H1 (cell line): ENCODE data around the gene MBNL3. TPM values are rescaled to one million over a fixed set of nuclear protein-coding genes. Genes with fewer than 3 reads are reported as not detected.

Source experiments
- CTCF ChIA-PET: fragments of 300-600 bp; sonication (Branson Sonifier 250); formaldehyde crosslinking; loops from one replicate; lab custom pipeline; 2021; ENCODE audit not compliant: partially characterized antibody; lab: Charles Lee
- POLR2A ChIA-PET: fragments of 300-600 bp; sonication (Branson Sonifier 250); formaldehyde crosslinking; loops from one replicate; lab custom pipeline; 2021; ENCODE audit warnings: inconsistent platforms; ENCODE audit not compliant: partially characterized antibody; lab: Charles Lee
- DNase-seq, 2 experiments: peaks; one replicate each; pipeline versions ENCODE4 v3.0.0 to v3.0.0-alpha.2; 2010 to 2022; ENCODE audit warnings: low spot score in 2 of 2, low read depth in 1 of 2, mixed read lengths in 1 of 2
- FAIRE-seq: peaks from 2 replicates; lab custom pipeline; 2011; peaks lifted over from hg19 to GRCh38; lab: Jason Lieb, UNC
- H2AFZ ChIP-seq: 2 replicates; pipeline ENCODE4 v1.8.1; 2012; ENCODE audit warnings: low read length, inconsistent platforms
- H2AK5ac ChIP-seq: 2 replicates; pipeline ENCODE4 v1.6.1; 2013; ENCODE audit warnings: low read depth, low read length
- H2BK120ac ChIP-seq: replicated peaks from 2 replicates; pipeline ENCODE3; 2013; ENCODE audit warnings: low read depth, low read length, inconsistent platforms
- H2BK12ac ChIP-seq: 2 replicates; pipeline ENCODE4 v1.6.1; 2013; ENCODE audit warnings: low read depth, low read length
- H2BK15ac ChIP-seq: 2 replicates; pipeline ENCODE4 v1.6.1; 2013; ENCODE audit warnings: low read length
- H2BK20ac ChIP-seq: 2 replicates; pipeline ENCODE4 v1.6.1; 2013; ENCODE audit warnings: low read length
- H2BK5ac ChIP-seq: 2 replicates; pipeline ENCODE4 v1.6.1; 2013; ENCODE audit warnings: low read depth, low read length
- H3K14ac ChIP-seq: 2 replicates; pipeline ENCODE4 v1.6.1; 2013; ENCODE audit warnings: inconsistent platforms; ENCODE audit not compliant: insufficient read length
- H3K18ac ChIP-seq: 2 replicates; pipeline ENCODE4 v1.6.1; 2013; ENCODE audit warnings: low read length; ENCODE audit errors: extremely low read depth
- H3K23ac ChIP-seq: 2 replicates; pipeline ENCODE4 v1.6.1; 2013; ENCODE audit warnings: inconsistent platforms; ENCODE audit not compliant: insufficient read length
- H3K23me2 ChIP-seq: 2 replicates; pipeline ENCODE4 v1.6.1; 2013; ENCODE audit warnings: low read depth, low read length
- H3K27ac ChIP-seq: 2 replicates; pipeline ENCODE4 v1.6.1; 2011; ENCODE audit warnings: low read depth, low read length, inconsistent platforms
- H3K27me3 ChIP-seq, 4 experiments: replicated peaks in 1 of 4; 1 replicate in 1 of 4; 2 replicates in 3 of 4; pipeline versions ENCODE4 v1.6.1 to v1.8.1; 2011 to 2013; ENCODE audit warnings: low read length in 3 of 4, mild to moderate bottlenecking in 3 of 4, inconsistent platforms in 2 of 4, mixed read lengths in 2 of 4, moderate library complexity in 1 of 4; ENCODE audit not compliant: control insufficient read depth in 3 of 4, insufficient read depth in 3 of 4; ENCODE audit errors: extremely low read depth in 1 of 4
- H3K36me3 ChIP-seq, 4 experiments: 2 replicates each; pipeline versions ENCODE4 v1.6.1 to v1.8.1; 2011 to 2013; ENCODE audit warnings: mild to moderate bottlenecking in 4 of 4, low read length in 3 of 4, moderate library complexity in 2 of 4, control low read depth in 1 of 4, inconsistent platforms in 1 of 4; ENCODE audit not compliant: insufficient read depth in 4 of 4, control insufficient read depth in 2 of 4
- H3K4ac ChIP-seq: replicated peaks from 2 replicates; pipeline ENCODE3; 2013; ENCODE audit warnings: low read length, low read depth, mixed read lengths, inconsistent platforms; ENCODE audit not compliant: insufficient read length
- H3K4me1 ChIP-seq, 4 experiments: replicated peaks in 1 of 4; 1 replicate in 1 of 4; 2 replicates in 3 of 4; pipeline versions ENCODE4 v1.6.1 to v1.8.1; 2011 to 2013; ENCODE audit warnings: low read length in 3 of 4, inconsistent platforms in 2 of 4, mixed read lengths in 1 of 4; ENCODE audit not compliant: insufficient read depth in 4 of 4, control insufficient read depth in 3 of 4
- H3K4me2 ChIP-seq, 2 experiments: 2 replicates each; pipeline versions ENCODE4 v1.6.1 to v1.8.1; 2011 to 2013; ENCODE audit warnings: low read depth in 2 of 2, low read length in 2 of 2, control low read depth in 1 of 2, inconsistent platforms in 1 of 2, mild to moderate bottlenecking in 1 of 2; ENCODE audit not compliant: insufficient read depth in 1 of 2
- H3K4me3 ChIP-seq, 4 experiments: fragments of 200-600, 300-600 bp in 1 of 4; sonication (generic), shearing (Covaris generic), sonication (Bioruptor Twin) in 1 of 4; 2 replicates each; pipeline versions ENCODE4 v1.5.1 to v1.8.1; 2011 to 2016; ENCODE audit warnings: low read length in 4 of 4, low read depth in 3 of 4, control low read depth in 2 of 4, inconsistent platforms in 2 of 4, mild to moderate bottlenecking in 2 of 4, mixed read lengths in 1 of 4, moderate library complexity in 1 of 4; ENCODE audit not compliant: insufficient read depth in 2 of 4; ENCODE audit errors: extremely low read depth in 1 of 4
- H3K56ac ChIP-seq: replicated peaks from 2 replicates; pipeline ENCODE3; 2013; ENCODE audit warnings: low read depth, mild to moderate bottlenecking, mixed read lengths, low read length, inconsistent platforms; ENCODE audit not compliant: insufficient read length
- H3K79me1 ChIP-seq: 2 replicates; pipeline ENCODE4 v1.6.1; 2013; ENCODE audit warnings: low read depth, low read length, control low read depth
- H3K79me2 ChIP-seq, 2 experiments: 2 replicates each; pipeline versions ENCODE4 v1.6.1 to v1.8.1; 2012 to 2013; ENCODE audit warnings: low read length in 2 of 2, mild to moderate bottlenecking in 2 of 2, inconsistent platforms in 1 of 2; ENCODE audit not compliant: insufficient read depth in 2 of 2, control insufficient read depth in 1 of 2
- H3K9ac ChIP-seq, 4 experiments: replicated peaks in 1 of 4; 1 replicate in 1 of 4; 2 replicates in 3 of 4; pipeline versions ENCODE4 v1.6.1 to v1.8.1; 2011 to 2013; ENCODE audit warnings: low read depth in 3 of 4, low read length in 3 of 4, control low read depth in 2 of 4, mild to moderate bottlenecking in 2 of 4, moderate library complexity in 2 of 4, inconsistent platforms in 1 of 4; ENCODE audit errors: extremely low read depth in 1 of 4
- H3K9me3 ChIP-seq, 2 experiments: 2 replicates each; pipeline versions ENCODE4 v1.6.1 to v1.8.1; 2012 to 2013; ENCODE audit warnings: mild to moderate bottlenecking in 2 of 2, moderate library complexity in 2 of 2, control low read depth in 1 of 2, inconsistent platforms in 1 of 2, low read depth in 1 of 2, low read length in 1 of 2, mixed read lengths in 1 of 2; ENCODE audit not compliant: insufficient read depth in 2 of 2
- H4K20me1 ChIP-seq, 2 experiments: replicated peaks in 1 of 2; 2 replicates each; pipeline versions ENCODE3 to v1.8.1; 2011 to 2013; ENCODE audit warnings: inconsistent platforms in 2 of 2, low read length in 2 of 2, mild to moderate bottlenecking in 1 of 2; ENCODE audit not compliant: insufficient read depth in 2 of 2, control insufficient read depth in 1 of 2
- H4K5ac ChIP-seq: 2 replicates; pipeline ENCODE4 v1.6.1; 2013; ENCODE audit warnings: low read length, low read depth, mixed read lengths, inconsistent platforms; ENCODE audit not compliant: insufficient read length
- H4K8ac ChIP-seq: 2 replicates; pipeline ENCODE4 v1.8.0; 2013; ENCODE audit warnings: mild to moderate bottlenecking, moderate library complexity, low read length, inconsistent platforms; ENCODE audit not compliant: insufficient read depth; ENCODE audit errors: extremely low read depth
- H4K91ac ChIP-seq: replicated peaks from 2 replicates; pipeline ENCODE3; 2013; ENCODE audit warnings: low read length, mixed read lengths, inconsistent platforms; ENCODE audit not compliant: insufficient read length
- CHD1 ChIP-seq: IDR thresholded peaks from 2 replicates; pipeline ENCODE4 v1.6.1; 2012; ENCODE audit warnings: low read depth, low read length, improper control_type of control experiment
- GABPA ChIP-seq: IDR thresholded peaks from 2 replicates; pipeline ENCODE4 v1.6.1; 2011; ENCODE audit warnings: mild to moderate bottlenecking, low read length, moderate library complexity, borderline replicate concordance; ENCODE audit not compliant: insufficient read depth
- HDAC6 ChIP-seq: IDR thresholded peaks from one replicate; pipeline ENCODE4 v1.7.1; 2012; ENCODE audit warnings: low read depth, mild to moderate bottlenecking, inconsistent platforms, low read length, moderate library complexity
- JUN ChIP-seq: IDR thresholded peaks from 2 replicates; pipeline ENCODE4 v1.6.1; 2011; ENCODE audit warnings: low read depth, mild to moderate bottlenecking, improper control_type of control experiment, low read length
- NANOG ChIP-seq: IDR thresholded peaks from 2 replicates; pipeline ENCODE4 v1.6.1; 2011; ENCODE audit warnings: low read length, low read depth, mild to moderate bottlenecking, inconsistent platforms; ENCODE audit not compliant: insufficient read depth, poor library complexity, severe bottlenecking
- POLR2A ChIP-seq, 2 experiments: IDR thresholded peaks; 1 replicate in 1 of 2; 2 replicates in 1 of 2; pipeline ENCODE4 v1.6.1; 2011; ENCODE audit warnings: low read depth in 2 of 2, low read length in 2 of 2, mild to moderate bottlenecking in 2 of 2; ENCODE audit errors: control extremely low read depth in 1 of 2
- SIX5 ChIP-seq: IDR thresholded peaks from 2 replicates; pipeline ENCODE4 v1.6.1; 2011; ENCODE audit warnings: mild to moderate bottlenecking, low read depth, low read length
- SP4 ChIP-seq: IDR thresholded peaks from 2 replicates; pipeline ENCODE4 v1.6.1; 2012; ENCODE audit warnings: low read length, inconsistent platforms
- TBP ChIP-seq: IDR thresholded peaks from 2 replicates; pipeline ENCODE4 v1.6.1; 2011; ENCODE audit warnings: low read depth, low read length, improper control_type of control experiment
- YY1 ChIP-seq: IDR thresholded peaks from 2 replicates; pipeline ENCODE4 v1.6.1; 2011; ENCODE audit warnings: low read depth, mild to moderate bottlenecking, low read length
- WGBS, 2 experiments: shearing (Covaris generic) in 1 of 2; methylation state at CpG; one replicate each; pipeline versions ENCODE4 v1.1.6 to v1.1.7; 2013 to 2015; ENCODE audit warnings: low lambda C conversion rate in 2 of 2, mixed read lengths in 2 of 2, inconsistent platforms in 1 of 2, low coverage in 1 of 2, missing lambda C conversion rate in 1 of 2; ENCODE audit not compliant: insufficient replicate concordance in 2 of 2, insufficient coverage in 1 of 2, insufficient read length in 1 of 2; ENCODE audit errors: extremely low coverage in 1 of 2, missing lambda C conversion rate in 1 of 2; 5-methylcytosine and 5-hydroxymethylcytosine counted together
- polyA plus RNA-seq, 7 experiments: library from polyadenylated mRNA; depleted of rRNA in 3 of 7; stranded (reverse) in 5 of 7; unstranded in 2 of 7; fragments of >200 nt in 5 of 7; fragments of 200-250 nt in 2 of 7; gene quantifications; 1 replicate in 5 of 7; 2 replicates in 1 of 7; 4 replicates in 1 of 7; pipeline versions ENCODE4 v1.2.1 to v1.2.3, GENCODE V29; 2011 to 2013; ENCODE audit warnings: missing spikeins in 2 of 7, mixed read lengths in 2 of 7
- total RNA-seq: library from RNA; stranded (reverse); fragmentation: NEBNext Ultra II Directional; extraction: Animal tissue kit (Norgen Biotek cat#: 25700); gene quantifications from 2 replicates; pipeline ENCODE4 v1.2.1, GENCODE V29; 2021

The MBNL3 gene
- total and polyA plus RNA-seq, 2 of the 8 experiments (the other 6 are each of a cell fraction or from before 2014, with no cell fraction given) = 3.5 to 4.3 TPM

- Histone ChIP-seq H3K27ac (no peak overlapping the region), H2AK5ac (no peak overlapping the region), H3K14ac (no peak overlapping the region), H3K9ac (no peak overlapping the region), H4K20me1 (no peaks in the 10 kb centered on the region), H3K79me1 (no peaks in the 10 kb centered on the region), H3K4ac (no peak overlapping the region), H3K56ac (no peak overlapping the region), H3K4me3 (no peak overlapping the region), H3K9me3 (no peaks in the 10 kb centered on the region), H3K79me2 (no peaks in the 10 kb centered on the region), H2AFZ (no peak overlapping the region), H3K18ac (no peak overlapping the region), H3K23me2 (no peaks in the 10 kb centered on the region), H2BK12ac (no peak overlapping the region), H3K4me1 (peaks cover 0 to 6% (median 0%) of the 10 kb centered on the region in 4 experiments; a peak in 2 of 7 replicates), H4K5ac (no peak overlapping the region), H3K27me3 (no peaks in the 10 kb centered on the region), H3K23ac (no peak overlapping the region), H2BK120ac (no peak overlapping the region), H2BK5ac (no peak overlapping the region), H4K8ac (no peak overlapping the region), H3K4me2 (no peak overlapping the region), H4K91ac (no peak overlapping the region), H3K36me3 (no peaks in the 10 kb centered on the region), H2BK20ac (no peak overlapping the region), H2BK15ac (no peak overlapping the region)
- no peak for DNase-seq
- no peak for FAIRE-seq
- ChIA-PET POLR2A (no interaction called here), CTCF (no interaction called here)
- 89% methylated on average over 1 of the region's 2 CpGs; no CpG with 5 or more reads in 1 of the 2 experiments for WGBS, 2 experiments
- TF ChIP-seq POLR2A (IDR thresholded peaks at IDR 0.05; ENCODE audit: control extremely low read depth in 1 of 2, low read depth in 2 of 2, low read length in 2 of 2) (no peak), GABPA (no peak), TBP (no peak), CHD1 (no peak), SP4 (no peak), SIX5 (no peak), YY1 (no peak), HDAC6 (no peak), NANOG (no peak), JUN (no peak)
Observed at GRCh38 chrX:132501606-132502005, 12.8 kb upstream of the MBNL3 start.
